ENCODE measurements around the gene COL13A1.

- TF ChIP-seq, protein P1, sequence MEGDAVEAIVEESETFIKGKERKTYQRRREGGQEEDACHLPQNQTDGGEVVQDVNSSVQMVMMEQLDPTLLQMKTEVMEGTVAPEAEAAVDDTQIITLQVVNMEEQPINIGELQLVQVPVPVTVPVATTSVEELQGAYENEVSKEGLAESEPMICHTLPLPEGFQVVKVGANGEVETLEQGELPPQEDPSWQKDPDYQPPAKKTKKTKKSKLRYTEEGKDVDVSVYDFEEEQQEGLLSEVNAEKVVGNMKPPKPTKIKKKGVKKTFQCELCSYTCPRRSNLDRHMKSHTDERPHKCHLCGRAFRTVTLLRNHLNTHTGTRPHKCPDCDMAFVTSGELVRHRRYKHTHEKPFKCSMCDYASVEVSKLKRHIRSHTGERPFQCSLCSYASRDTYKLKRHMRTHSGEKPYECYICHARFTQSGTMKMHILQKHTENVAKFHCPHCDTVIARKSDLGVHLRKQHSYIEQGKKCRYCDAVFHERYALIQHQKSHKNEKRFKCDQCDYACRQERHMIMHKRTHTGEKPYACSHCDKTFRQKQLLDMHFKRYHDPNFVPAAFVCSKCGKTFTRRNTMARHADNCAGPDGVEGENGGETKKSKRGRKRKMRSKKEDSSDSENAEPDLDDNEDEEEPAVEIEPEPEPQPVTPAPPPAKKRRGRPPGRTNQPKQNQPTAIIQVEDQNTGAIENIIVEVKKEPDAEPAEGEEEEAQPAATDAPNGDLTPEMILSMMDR (IDR thresholded peaks at IDR 0.05; ENCODE audit: low read length) = no peak
- TF ChIP-seq EZH2 (IDR thresholded peaks at IDR 0.05; ENCODE audit: borderline replicate concordance, low read length) = no peak
Observed at GRCh38 chr10:69835233-69835632, 33.5 kb downstream of the COL13A1 start.
